GM21786 (cell line): ENCODE measurements around the gene MRPS9.
A peak's percentile ranks its signal among the peaks of the same experiment; 100 is the strongest.

Experiments used
- ATAC-seq: cut with Tn5 transposase; IDR thresholded peaks from one replicate; pipeline ENCODE4 v1.9.1; 2021; ENCODE audit not compliant: unreplicated experiment

MRPS9 gene

DNA sequence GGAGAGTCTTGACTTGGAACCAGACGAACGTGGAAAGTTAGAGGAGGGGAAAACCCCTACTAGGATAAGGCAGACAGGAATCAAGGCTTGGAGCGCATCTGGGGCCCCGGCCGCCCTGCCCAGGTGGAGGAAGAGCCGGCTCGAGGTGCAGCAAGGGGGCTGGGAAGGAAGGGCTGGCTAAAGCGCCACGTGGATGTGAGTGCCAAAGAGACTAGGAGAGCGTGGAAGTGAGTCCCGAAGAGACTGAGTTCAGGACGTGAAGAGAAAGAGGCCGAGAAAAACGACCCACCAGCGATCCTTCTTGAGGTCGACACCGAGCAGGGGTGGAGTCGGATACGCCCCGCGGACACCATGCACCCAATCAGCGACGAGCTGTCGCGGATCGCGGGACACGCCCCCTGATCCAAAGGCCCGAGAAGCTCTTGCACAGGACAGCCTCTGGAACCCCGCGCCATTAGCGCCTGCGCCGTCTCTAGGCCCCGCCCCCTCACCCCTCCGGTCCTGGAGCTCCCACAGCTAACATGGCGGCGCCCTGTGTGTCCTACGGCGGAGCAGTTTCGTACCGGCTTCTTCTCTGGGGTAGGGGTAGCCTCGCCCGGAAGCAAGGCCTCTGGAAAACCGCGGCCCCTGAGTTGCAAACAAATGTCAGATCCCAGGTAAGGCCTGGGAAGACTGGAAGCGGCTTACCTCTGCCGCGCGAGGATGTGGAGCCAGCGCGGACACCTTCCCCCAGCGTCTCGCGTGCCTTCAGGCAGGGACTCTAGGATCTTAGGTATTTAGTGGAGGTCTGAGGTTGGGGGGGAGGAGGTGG lies at the start of gene MRPS9:
Gene MRPS9 (plus strand): TSS at position 498 of the 811 bp plus-strand sequence. CDS start 24 bp downstream, at position 522.
- ATAC-seq = peak; percentile 100

- no peak for ATAC-seq
Observed at GRCh38 chr2:105005181-105005951, 32.5 kb upstream of the MRPS9 start.

DNA sequence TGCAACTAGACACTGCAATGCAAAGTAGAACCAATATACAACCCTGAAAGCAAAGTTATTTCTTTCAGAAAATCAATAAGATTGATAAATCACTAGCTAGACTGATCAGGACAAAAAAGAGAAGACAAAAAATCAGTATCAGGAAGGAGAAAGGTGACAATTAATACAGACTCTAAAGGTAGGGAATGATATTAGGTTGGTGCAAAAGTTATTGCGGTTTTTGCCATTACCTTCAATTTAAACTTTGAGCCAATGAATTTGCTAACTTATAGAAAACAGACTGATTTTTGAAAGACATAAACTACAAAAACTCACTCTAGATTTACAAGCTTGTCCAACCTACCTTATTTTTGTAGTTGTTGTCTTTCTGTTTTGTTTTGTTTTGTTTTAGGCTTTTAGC lies 30.5 kb upstream of the MRPS9 start:
- ATAC-seq = no peak

DNA sequence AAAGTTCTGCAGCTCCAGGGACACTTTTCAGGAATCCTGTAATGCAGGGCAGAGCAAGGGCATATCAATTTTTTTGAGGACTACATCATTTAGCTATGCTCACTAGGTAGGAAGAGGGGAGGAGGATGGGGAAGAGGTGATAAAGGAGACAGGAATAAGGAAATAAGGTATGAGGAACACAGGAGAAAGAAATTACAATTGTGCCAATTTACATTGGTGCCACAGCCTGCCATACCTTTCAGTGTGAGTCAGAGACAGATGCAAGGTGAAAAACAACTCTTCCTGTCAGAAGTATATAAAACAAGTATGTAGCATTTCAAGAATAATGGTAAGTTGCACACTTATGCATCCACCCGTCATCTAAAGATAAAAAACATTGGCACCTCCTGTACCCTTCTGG lies 5.4 kb upstream of the MRPS9 start:
- no peak for ATAC-seq

DNA sequence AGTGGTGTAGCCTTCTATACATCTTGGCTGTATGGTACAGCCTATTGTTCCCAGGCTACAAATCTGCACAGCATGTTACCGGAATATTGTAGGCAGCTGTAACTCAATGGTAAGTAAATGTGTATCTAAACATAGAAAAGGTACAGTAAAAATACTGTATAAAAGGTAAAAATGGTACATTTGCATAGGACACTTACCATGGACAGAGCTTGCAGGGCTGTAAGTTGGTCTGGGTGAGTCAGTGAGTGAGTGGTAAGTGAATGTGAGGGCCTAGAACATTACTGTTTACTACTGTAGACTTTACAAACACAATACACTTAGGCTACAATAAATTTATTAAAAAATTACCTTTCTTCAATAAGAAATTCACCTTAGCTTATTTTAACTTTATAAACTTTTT lies 3.7 kb upstream of the MRPS9 start:
- no peak for ATAC-seq

GRCh38 chr2:105038383-105039061 lies 653 bp downstream of the MRPS9 start:
- no peak for ATAC-seq

GRCh38 chr2:105039559-105039958 lies 1.7 kb downstream of the MRPS9 start:
- ATAC-seq = no peak

DNA sequence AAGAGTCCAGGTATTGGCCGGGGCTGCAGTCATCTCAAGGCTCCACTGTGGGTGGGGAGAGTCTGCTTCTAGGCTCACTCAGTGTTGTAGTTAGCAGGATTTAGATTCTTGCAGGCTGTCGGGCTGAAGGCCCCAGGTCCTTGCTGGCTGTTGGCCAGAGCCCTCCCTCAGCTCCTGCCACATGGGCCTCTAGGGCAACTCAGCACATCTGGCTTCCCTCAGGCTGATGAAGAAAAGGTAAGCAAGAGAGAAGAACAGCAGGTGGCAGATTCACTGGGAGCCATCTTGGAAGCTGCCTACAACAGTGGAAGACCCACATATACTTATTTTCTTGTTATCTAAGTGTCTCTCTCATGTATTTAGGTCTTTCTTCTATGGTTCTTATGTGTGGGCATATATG lies 4.3 kb downstream of the MRPS9 start:
- no peak for ATAC-seq

DNA sequence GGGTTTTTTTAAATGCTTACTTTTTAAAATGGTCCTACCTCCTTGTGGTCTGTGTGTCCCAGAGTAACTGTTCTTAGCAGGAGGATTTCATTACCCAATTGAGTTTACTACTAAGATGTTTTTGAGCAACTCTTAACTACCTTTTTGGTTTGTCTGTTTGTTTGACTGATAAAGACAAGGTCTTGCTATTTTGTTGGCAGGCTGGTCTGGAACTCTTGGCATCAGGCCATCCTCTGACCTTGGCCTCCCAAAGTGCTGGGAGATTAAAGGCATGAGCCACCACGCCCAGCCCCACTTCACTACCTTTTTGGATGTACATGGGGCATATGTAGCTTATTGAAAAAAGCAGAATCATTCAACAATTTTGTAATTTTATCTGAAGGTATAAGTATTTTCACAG lies 14.9 kb downstream of the MRPS9 start:
- no peak for ATAC-seq

DNA sequence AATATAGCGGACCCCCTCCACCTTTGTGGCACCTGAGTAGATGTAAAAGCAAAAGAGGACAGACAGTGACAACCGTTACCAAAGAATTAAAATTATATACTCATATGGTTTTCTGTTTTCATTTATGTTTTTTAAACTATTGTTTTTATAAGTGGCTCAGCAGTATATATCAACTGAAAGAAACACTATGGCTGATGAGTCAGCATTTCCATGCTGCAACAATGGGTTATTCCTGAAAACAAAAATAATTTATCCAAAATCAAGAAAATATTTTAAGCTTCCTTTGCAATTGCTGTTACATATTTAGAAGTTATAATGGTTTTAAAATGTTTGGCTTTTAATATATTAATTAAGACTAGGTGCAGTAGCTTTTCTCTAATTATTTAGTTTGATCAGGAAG lies 17.7 kb downstream of the MRPS9 start:
- no peak for ATAC-seq

DNA sequence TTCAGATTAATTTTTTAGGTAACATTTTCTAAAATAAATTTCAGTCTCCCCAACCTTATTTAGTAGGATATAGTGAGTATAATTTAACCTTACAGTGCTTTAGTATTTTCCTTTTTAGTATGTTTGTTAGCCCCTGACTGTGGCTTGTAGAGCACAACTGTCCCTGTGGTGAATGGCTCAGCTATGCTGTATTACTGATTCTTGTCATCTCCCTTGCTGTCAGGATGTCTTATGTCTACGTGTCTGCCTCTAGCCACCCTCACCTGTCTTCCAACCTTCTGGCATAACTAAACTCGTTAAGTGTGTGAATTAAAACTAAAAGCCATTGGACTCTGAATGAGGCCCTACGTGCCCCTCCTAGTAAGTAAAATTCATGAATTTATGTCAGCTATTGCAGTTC lies 18.4 kb downstream of the MRPS9 start:
- ATAC-seq = no peak

- peak; percentile 72 for ATAC-seq
Observed at GRCh38 chr2:105057005-105057404, 19.1 kb downstream of the MRPS9 start.

- no peak for ATAC-seq
Observed at GRCh38 chr2:105061560-105061959, 23.7 kb downstream of the MRPS9 start.

- ATAC-seq = no peak
Observed at GRCh38 chr2:105062158-105062557, 24.3 kb downstream of the MRPS9 start.

DNA sequence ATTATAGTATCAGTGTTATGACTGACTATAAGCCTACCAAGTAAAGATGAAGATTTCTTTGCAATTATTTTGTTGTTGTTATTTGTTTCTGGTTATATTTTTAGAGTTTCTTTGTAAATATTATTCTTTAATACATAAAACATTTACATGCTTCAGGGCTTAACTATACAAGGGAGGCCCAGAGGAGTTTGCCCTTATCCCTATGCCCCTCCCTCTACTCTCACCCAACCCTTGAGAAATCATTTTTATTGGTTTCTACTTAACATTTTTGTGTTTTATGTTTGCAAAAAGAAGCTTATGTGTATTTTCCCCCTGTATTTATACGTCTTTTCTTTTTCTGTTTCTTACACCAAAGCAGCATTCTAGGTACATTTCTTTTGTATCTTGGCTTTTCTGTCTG lies 30.5 kb downstream of the MRPS9 start:
- ATAC-seq = no peak

- no peak for ATAC-seq
Observed at GRCh38 chr2:105068875-105069274, 31.0 kb downstream of the MRPS9 start.

DNA sequence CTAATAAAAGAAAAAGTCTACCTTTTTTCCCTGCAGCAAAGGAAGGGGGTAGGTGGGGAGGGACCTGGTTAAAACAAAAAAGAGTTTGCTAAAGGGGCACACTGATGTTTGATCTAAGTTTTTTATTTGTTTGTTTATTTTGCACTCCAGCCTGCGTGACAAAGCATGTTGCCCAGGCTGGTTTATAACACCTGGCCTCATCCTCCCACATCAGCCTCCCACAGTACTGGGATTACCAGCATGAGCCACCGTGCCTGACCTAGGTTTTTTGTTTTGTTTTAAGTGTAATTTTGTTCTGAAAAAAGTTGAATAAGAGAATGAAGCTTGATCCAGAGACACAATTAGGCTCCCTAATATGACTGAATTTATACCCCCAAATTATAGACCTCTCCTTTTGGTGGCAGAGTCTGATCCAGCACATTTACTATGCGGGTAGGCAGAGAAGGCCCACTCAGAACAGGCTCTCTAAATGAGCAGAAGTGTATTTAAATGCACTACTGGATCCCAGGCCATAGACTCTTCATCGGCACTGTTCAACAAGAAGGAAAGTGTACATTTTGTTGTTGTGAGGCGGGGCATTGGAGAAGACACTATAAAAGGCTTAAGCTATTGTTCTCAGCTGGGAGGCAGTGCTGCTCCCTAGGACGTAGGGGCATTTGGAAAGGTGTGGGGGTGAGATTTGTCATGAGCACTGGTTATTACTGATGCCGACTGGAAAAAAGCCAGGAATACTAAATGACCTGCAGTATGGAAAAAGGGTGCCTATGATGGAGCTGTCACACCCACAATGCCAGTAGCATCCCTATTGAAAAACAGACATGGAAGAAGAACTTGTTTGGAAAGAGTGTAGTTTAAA lies 32.4 kb downstream of the MRPS9 start:
- no peak for ATAC-seq

DNA sequence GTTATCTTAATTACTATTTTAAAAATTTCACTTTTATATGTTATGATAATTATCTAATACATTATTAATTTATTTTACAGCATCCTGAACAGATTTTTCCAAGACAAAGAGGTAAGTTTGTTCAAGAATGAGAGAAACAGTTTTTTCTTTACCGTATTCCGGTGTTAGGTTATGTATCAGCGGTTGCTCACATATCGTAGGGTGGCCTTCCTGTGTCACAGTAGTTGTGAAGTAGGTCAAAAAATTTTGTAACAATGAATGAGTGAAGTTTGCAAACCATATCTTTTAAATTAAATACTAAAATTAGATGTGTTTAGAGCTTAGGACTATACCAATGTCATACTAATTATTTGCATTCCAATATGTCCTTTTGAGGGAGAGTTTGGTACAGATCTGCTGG lies 33.5 kb downstream of the MRPS9 start:
- no peak for ATAC-seq

- ATAC-seq = peak; percentile 93
Observed at GRCh38 chr2:105072039-105072438, 34.2 kb downstream of the MRPS9 start.

DNA sequence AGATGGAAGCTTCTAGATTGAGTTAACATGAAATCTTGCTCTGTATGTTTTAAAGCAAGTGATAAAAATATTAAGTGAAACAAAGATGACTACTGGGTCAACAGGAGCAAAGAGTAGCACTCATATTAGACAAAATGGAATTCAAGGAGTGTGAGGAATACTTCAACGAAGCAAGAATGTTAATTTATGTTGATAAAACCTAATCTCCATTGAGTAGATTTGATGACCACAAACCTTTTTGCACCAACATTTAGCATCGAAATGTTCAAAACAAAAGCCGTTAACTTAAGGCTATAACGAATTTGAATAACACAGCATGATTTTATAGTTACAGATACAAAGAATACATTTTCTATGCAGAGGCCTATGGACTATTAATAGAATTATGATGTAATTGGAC lies 35.7 kb downstream of the MRPS9 start:
- no peak for ATAC-seq

DNA sequence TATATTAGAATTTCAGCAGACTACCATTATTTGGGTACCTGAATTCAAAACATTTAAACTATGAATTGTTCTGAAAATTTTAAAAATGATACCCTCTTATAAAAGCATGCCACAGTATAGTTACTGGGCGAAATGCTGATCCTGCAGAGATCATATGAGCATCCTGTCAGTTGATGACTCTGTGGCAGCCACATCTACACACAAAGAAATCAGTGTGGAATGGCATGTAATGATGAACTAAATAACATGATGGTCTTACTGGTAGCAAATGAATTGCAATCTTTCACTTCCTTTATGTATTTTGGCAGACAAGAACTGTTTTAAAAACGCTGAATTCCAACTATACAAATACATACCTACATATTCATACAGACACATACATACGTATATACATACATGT lies 38.3 kb downstream of the MRPS9 start:
- ATAC-seq = no peak
